Activated CD8-positive, alpha-beta memory T cell treated with anti-CD3 and anti-CD28 coated beads, Interleukin-2, amount 50 U/mL, for 24 hours (primary cell): Measurements from ENCODE around the gene PAPLN.

ENCODE experiments used
- DNase-seq: peaks from one replicate; pipeline ENCODE4 v3.0.0-alpha.2; 2020; ENCODE audit errors: extremely low read depth

Gene PAPLN

DNA sequence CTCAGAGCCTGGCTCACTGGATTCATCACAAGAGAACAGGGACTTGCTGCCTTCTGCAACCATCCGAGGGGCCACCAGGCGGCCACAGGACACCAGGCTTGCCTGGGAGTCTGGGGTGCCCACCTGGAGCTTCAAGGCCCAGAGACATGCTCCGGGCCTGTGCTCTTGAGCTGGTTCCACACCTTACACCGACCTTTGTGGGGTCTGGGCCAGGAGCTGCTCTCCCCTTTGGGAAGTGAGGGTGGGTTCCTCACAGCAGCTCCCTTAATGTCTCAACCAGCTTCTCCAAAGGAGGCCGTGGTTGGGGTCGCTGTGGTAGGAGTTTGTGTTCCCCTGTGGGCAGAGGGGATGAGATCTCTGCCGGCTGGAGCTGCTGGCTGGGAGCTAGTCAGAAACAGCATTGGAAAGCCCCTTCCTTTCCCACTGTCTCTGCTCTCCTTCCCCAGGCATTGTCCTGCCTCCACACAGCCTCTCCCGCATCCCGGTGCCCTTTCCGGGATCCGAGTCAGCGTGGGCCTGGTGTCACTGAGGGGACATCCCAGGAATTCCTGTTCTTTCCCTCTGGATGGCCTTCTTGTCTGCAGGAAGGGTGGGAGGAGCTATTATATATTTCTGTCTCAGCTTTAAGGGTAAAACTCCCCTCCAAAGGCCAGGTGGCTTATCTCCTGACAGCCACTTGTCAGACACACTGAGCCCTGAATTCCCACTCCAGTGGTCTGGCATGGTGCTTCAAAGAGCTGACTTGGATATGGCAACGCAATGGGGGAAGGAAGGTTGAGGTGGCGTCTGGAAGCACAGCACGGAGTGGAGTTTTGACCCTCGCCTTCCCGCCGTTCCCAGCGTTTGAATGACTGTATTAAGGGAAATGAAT, 5.1 kb upstream of the PAPLN start:
- no peak for DNase-seq

DNA sequence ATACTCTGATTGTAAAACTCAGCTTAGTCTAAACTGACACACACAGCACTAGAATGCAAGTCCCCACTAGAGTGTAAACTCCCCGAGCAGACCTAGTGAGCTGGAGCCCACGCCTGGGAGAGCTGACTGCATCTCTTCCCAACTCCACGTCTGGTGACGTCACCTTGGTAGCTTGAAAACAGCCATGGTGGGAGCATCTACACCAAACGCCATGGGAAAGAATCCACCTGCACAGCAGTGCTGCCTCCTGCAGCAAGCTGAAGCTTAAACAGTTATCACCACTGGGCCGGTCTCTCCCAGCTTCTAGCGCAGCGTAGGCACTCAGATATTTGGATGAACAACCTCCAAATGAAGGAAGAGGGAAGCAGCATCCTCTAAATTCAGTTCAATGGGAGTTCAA, 4.3 kb upstream of the PAPLN start:
- no peak for DNase-seq

- no peak for DNase-seq
Observed at GRCh38 chr14:73233564-73233963, 3.7 kb upstream of the PAPLN start.

- DNase-seq: no peak
Observed at GRCh38 chr14:73234029-73234428, 3.3 kb upstream of the PAPLN start.

- no peak for DNase-seq
Observed at GRCh38 chr14:73234586-73235394, 2.5 kb upstream of the PAPLN start.

DNA sequence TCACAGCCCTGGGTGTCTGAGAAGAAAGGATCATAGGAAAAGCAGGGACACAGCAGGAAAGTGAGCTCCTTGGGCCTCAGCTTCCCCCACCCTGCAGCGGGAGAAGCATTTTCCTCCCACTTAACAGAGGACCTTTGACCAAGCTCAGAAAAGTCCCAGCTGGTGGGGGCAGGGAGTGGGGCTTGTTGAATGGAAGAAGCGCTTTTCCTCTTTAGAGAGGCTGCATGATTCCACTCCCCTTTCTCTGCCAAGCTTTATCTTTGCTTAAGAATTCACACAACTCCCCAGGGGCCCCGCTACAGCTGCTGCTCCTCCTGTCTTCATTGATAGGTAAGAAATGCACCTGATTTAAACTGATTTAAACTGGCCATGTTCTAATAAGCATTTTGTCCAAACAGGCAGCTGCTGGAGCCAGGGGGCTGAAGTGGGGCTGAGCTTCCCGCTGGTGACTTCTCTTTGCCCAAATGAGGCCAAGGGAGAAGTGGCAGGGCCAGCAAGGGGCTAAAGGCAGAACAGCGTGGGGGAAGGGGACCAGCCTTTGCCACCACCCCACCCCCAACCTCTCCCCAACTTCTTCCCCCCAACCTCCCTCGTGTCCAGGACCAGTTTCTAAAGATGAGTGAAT, 1.7 kb upstream of the PAPLN start:
- DNase-seq: no peak

DNA sequence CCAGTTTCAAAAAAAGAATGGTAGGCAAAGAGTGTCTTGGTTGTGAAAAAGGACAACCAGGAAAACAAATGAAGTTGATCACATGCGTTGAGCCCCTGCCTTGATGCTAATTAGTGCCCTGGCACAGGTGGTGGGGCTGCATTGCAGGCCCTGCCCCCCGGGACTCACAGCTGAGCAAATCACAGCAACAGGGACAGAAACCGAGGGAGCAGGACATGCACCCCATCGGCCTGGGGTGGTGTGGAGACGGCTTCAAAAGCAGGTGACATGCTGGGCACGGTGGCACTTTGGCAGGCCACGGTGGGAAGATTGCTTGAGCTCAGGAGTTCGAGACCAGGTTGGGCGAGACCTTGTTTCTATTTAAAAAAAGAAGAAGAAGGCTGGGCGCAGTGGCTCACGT, 1.1 kb upstream of the PAPLN start:
- DNase-seq: no peak

DNA sequence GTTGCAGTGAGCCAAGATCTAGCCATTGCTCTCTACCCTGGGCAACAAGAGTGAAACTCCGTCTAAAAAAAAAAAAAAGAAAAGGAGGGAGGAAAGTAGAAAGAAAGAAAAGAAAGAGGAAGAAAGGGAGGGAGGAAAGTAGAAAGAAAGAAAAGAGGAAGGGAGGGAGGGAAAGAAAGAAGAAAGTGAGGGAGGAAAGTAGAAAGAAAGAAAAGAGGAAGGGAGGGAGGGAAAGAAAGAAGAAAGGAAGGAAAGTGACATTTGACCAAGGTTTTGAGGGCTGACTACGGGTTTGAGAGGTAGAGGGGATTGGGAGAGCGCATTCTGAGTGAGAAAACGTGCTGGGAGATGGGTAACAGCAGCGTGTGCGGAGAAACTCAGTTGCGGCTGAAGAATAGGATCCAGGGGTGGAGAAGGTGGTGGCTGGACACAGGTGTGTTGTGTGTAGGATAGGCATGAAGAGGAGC, 521 bp upstream of the PAPLN start:
- no peak for DNase-seq

DNA sequence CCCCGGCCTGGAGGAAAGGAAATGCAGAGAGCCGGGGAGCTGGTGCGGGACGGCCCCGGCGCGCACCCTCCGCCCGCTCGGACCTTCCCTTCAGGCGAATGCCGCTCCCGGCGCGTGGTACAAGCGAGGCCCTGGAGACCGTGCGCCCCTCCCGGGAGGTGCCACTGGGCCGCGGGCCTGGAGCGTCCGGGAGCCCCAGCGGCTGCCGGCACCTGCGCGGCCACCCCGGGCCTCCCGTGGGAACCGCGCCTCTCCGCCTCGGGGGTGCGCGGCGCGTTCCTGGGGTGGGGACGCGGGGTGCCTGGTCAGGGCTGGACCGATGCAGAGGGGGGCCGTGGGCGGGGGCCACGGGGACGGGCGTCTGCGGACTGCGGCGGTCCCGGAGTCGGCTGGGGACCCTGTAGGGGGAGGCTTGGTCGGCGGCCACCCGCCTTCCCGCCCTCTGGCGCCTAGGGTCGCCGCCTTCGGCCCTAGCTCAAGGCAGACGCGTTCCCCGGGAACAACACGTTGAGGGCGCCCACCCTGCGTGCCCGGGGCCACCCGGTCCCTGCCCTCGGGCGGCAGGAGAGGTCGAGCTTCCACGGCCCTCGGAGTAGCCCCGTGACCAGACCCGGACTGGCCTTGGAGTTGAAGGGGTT, 599 bp downstream of the PAPLN start:
- DNase-seq: no peak

DNA sequence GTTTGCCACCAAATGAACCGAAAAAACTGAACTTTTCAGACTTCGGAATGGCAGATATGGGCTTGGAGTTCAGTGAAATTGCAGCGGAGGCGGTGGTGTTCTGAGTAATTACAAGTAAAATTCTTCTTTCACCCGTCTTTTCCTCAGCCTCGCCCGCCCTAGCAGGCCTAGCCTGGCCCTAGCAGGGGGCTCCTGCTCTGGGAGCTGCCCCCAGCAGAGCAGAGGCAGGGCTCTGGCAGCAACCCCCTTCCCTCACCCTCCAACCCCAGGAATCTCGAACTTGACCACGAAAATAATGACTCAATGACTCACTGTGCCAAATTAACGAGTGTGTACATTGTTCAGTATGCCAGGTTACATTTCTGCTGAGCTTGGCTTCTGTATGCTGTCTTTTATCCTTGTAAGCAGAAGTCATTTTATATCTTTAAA, 1.1 kb downstream of the PAPLN start:
- DNase-seq: no peak

DNA sequence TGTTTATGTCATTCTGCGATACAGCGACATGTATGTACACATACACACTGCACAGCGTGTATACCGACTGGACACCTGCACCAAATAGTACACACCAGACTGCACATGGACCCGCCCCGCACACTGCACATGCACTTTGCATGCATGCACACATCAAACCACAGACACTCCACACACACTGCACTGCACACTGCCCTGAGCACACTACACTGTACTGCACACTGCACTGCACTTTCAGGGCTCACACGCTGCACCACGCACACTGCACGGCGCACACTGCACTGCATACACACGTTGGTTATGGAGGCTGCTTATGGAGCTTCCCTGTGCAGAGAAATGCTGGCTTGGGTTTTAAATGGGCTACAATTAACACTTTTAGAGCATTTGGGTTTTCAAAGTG, 1.6 kb downstream of the PAPLN start:
- no peak for DNase-seq

GRCh38 chr14:73239393-73240241, 2.3 kb downstream of the PAPLN start:
- no peak for DNase-seq

GRCh38 chr14:73240816-73241480, 3.6 kb downstream of the PAPLN start:
- no peak for DNase-seq

DNA sequence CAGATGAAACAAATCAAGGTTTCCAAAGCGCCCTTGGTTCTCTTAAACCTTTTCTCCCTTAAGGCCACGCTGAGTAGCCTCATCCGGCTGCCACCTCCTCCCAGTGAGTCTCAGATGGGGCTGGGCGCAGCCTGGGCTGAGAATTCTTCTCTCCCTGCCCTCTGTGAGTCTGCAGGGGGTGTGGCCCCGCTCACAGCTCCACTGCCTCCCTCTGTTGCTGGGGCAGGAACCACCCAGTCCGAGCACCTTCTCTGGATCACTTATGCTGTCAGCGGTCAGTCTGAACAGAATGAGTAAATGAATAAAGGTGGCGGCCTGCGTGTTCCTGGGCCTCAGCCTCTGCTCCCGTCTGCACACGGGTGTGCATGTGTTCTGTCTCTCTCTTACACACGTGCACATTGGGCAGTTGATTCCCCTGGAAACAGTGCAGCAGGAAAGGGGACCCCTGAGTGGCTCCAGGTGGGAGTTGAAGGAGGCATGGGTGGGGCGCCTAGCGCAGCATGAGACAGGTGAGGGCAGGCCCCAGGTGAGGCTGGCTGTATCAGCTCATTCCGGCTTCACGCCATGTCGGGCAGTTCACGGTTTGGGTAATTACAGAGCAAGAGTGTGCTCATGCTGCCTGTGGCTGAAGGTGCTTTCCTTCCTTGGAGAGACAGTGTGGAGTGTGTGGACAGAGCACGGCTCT, 4.3 kb downstream of the PAPLN start:
- no peak for DNase-seq

DNA sequence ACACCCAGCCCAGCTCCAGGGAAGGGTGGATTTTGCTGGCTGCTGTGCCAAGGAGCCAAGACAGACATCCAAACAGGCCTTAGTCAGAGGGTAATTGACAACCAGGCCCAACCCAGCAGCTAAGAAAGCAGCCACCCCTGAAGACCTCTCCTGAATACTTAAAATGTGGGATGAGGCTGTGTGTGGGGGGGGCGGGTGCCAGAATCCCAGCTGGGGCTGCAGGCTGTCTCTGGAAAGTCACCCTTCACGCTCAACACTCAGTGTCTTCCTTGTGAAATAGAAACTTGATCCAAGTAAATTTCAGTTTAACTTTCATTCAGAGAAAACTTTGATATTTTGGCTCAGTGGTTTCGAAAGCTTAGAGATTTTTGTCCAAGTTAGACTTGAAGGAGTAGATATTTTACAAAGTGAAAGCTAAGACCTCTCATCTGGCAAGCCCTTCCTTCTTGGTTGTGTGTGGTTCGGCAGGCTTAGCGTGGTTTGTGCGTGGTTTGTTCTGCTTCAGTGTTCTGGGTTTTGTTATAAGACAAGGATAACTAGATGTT, 5.1 kb downstream of the PAPLN start:
- DNase-seq: no peak

- DNase-seq: no peak
Observed at GRCh38 chr14:73243341-73243740, 6.0 kb downstream of the PAPLN start.

- DNase-seq: no peak
Observed at GRCh38 chr14:73243748-73244147, 6.4 kb downstream of the PAPLN start.

GRCh38 chr14:73244541-73245290, 7.4 kb downstream of the PAPLN start:
- no peak for DNase-seq
